ENCODE measurements around the gene VSTM4. TPM values are rescaled to one million over a fixed set of nuclear protein-coding genes. Genes with fewer than 3 reads are reported as not detected.

VSTM4 gene
- total RNA-seq, 1 experiment from 2014 or later: 0.72 TPM

DNA sequence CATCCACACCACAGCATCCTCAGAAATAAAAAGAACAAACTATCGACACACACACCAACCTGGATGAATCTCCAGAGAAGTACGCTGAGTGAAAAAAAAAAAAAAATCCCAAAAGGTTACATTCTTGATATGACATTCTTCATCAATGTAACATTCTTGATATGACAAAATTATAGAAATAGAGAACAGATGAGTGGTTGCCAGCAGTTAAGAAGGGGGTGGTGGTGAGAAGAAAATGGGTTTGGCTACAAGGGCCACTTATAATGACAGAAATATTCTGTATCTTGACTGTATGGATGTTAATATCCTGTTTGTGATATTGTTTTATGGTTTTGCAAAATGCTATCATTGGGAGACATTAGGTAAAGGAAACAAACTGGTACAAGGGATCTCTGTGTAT is 36.9 kb downstream of the VSTM4 start (continued):
- TF ChIP-seq CREB1 (CRISPR knock-in tag; IDR thresholded peaks at IDR 0.05) (no peak), FOXP1 (CRISPR knock-in tag; IDR thresholded peaks at IDR 0.05; ENCODE audit: borderline replicate concordance) (no peak), NR1H2 (CRISPR knock-in tag; IDR thresholded peaks at IDR 0.05) (no peak)
- TF ChIP-seq, protein P1, sequence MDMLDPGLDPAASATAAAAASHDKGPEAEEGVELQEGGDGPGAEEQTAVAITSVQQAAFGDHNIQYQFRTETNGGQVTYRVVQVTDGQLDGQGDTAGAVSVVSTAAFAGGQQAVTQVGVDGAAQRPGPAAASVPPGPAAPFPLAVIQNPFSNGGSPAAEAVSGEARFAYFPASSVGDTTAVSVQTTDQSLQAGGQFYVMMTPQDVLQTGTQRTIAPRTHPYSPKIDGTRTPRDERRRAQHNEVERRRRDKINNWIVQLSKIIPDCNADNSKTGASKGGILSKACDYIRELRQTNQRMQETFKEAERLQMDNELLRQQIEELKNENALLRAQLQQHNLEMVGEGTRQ (CRISPR knock-in tag; IDR thresholded peaks at IDR 0.05): no peak

DNA sequence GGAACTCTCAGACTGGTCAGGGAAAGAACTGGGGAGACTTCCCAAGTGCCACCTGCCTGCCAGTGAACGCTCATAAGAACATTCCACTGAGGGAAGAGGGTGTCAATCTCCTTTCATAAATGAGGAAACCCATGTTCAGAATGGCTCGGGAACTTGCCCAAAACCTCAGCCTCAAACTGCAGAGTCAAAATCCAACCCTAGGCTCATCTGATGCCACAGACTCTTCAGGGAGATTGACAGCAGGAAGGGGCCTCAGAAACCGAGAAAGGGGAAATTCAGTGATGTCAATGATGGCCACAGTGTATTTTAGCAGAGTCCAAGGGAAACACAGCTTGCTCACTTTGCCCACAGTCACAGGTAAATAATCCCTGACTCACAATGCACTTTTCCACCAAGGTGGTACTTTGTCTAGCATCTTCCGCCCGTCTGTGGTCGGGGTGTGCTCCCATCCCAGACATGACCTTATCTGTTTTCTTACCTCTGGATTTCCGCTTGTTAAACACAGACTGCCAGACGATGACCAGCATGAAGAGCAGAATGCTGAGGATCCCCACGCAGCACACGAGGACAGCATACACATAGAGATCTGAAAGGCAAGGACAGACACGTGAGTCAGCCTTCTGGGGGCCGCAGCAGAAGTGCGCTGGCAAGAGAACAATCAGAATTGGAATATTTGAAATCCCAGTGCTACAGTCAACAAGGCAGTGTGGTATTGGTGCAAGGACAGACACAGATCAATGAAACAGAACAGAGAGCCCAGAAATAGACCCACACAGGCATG is 38.4 kb downstream of the VSTM4 start:
- DNase-seq (ENCODE audit: low spot score) (no peak), ATAC-seq (no peak)
- no peaks in the 10 kb centered on the region for H3K9me3 Mint-ChIP-seq
- H3K27ac Mint-ChIP-seq: no peak overlapping the region
- H3K4me1 Mint-ChIP-seq: peaks cover 15% of the 10 kb centered on the region
- TF ChIP-seq, protein P2, sequence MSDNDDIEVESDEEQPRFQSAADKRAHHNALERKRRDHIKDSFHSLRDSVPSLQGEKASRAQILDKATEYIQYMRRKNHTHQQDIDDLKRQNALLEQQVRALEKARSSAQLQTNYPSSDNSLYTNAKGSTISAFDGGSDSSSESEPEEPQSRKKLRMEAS (CRISPR knock-in tag; IDR thresholded peaks at IDR 0.05): no peak
- TF ChIP-seq, protein P3, sequence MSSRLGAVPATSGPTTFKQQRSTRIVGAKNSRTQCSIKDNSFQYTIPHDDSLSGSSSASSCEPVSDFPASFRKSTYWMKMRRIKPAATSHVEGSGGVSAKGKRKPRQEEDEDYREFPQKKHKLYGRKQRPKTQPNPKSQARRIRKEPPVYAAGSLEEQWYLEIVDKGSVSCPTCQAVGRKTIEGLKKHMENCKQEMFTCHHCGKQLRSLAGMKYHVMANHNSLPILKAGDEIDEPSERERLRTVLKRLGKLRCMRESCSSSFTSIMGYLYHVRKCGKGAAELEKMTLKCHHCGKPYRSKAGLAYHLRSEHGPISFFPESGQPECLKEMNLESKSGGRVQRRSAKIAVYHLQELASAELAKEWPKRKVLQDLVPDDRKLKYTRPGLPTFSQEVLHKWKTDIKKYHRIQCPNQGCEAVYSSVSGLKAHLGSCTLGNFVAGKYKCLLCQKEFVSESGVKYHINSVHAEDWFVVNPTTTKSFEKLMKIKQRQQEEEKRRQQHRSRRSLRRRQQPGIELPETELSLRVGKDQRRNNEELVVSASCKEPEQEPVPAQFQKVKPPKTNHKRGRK (CRISPR knock-in tag; IDR thresholded peaks at IDR 0.05; ENCODE audit: borderline replicate concordance): no peak
- no peak for TF ChIP-seq NR3C1 (CRISPR knock-in tag; conservative IDR thresholded peaks at IDR 0.05; ENCODE audit: low read depth)
- no peak for TF ChIP-seq NFATC4 (CRISPR knock-in tag; IDR thresholded peaks at IDR 0.05)
- no peak for TF ChIP-seq ZNF121 (CRISPR knock-in tag; IDR thresholded peaks at IDR 0.05)
- TF ChIP-seq, protein P1 (CRISPR knock-in tag; IDR thresholded peaks at IDR 0.05): no peak
- TF ChIP-seq NFYB (CRISPR knock-in tag; conservative IDR thresholded peaks at IDR 0.05; ENCODE audit: low read depth): no peak
- no peak for TF ChIP-seq ZNF219 (CRISPR knock-in tag; IDR thresholded peaks at IDR 0.05; ENCODE audit: borderline replicate concordance)
- 0 out of 2 replicates have a peak, but pooled peaks cover 4% of the 10 kb centered on the region for H3K27me3 Mint-ChIP-seq (ENCODE audit: low read depth)
- H3K4me3 Mint-ChIP-seq: no peak overlapping the region
- CTCF ChIA-PET: no interaction called here
- POLR2A ChIA-PET: no interaction called here
- H3K36me3 Mint-ChIP-seq: no peaks in the 10 kb centered on the region

DNA sequence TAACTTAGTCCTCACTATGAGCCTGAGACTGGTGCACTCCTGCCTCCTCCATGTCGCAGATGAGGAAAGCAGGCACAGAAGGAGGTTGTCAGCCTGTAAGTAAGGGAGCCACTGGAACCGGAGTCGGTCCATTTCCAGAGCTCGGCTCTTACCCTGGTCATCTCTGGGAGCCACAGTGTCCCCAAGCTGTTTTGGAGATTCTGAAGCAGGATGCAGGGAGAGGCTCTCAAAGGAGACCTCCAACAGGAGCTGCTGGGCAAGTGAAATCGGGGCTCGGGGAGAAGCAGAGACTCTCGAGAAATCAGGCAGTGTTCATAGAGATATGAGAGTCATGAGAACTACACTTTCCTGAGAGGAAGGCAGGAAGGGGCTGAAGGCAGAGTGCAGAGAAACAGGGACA is 39.0 kb downstream of the VSTM4 start:
- ChIA-PET POLR2A (no interaction called here), CTCF (no interaction called here)
- ATAC-seq (no peak), DNase-seq (ENCODE audit: low spot score) (no peak)
- Mint-ChIP-seq H3K27me3 (ENCODE audit: low read depth) (0 out of 2 replicates have a peak, but pooled peaks cover 4% of the 10 kb centered on the region), H3K9me3 (no peaks in the 10 kb centered on the region), H3K4me1 (peaks cover 9% of the 10 kb centered on the region), H3K27ac (no peak overlapping the region), H3K36me3 (no peaks in the 10 kb centered on the region), H3K4me3 (no peak overlapping the region)
- TF ChIP-seq ZNF396 (CRISPR knock-in tag; IDR thresholded peaks at IDR 0.05; ENCODE audit: borderline replicate concordance): no peak
- TF ChIP-seq IRF2 (CRISPR knock-in tag; IDR thresholded peaks at IDR 0.05; ENCODE audit: borderline replicate concordance, low read depth): no peak
- no peak for TF ChIP-seq ELF4 (CRISPR knock-in tag; IDR thresholded peaks at IDR 0.05; ENCODE audit: low read depth)
- TF ChIP-seq FOXK1 (CRISPR knock-in tag; IDR thresholded peaks at IDR 0.05): no peak
- TF ChIP-seq, protein P4, sequence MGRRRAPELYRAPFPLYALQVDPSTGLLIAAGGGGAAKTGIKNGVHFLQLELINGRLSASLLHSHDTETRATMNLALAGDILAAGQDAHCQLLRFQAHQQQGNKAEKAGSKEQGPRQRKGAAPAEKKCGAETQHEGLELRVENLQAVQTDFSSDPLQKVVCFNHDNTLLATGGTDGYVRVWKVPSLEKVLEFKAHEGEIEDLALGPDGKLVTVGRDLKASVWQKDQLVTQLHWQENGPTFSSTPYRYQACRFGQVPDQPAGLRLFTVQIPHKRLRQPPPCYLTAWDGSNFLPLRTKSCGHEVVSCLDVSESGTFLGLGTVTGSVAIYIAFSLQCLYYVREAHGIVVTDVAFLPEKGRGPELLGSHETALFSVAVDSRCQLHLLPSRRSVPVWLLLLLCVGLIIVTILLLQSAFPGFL (CRISPR knock-in tag; IDR thresholded peaks at IDR 0.05; ENCODE audit: borderline replicate concordance): no peak
- no peak for TF ChIP-seq CREM (CRISPR knock-in tag; IDR thresholded peaks at IDR 0.05)
- TF ChIP-seq ZNF423 (CRISPR knock-in tag; IDR thresholded peaks at IDR 0.05): no peak
- no peak for TF ChIP-seq ZNF317 (CRISPR knock-in tag; IDR thresholded peaks at IDR 0.05; ENCODE audit: borderline replicate concordance, low read depth)
- TF ChIP-seq ATF1 (CRISPR knock-in tag; IDR thresholded peaks at IDR 0.05): no peak
- TF ChIP-seq, protein P5, sequence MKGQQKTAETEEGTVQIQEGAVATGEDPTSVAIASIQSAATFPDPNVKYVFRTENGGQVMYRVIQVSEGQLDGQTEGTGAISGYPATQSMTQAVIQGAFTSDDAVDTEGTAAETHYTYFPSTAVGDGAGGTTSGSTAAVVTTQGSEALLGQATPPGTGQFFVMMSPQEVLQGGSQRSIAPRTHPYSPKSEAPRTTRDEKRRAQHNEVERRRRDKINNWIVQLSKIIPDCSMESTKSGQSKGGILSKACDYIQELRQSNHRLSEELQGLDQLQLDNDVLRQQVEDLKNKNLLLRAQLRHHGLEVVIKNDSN (CRISPR knock-in tag; IDR thresholded peaks at IDR 0.05): no peak
- TF ChIP-seq, protein P6, sequence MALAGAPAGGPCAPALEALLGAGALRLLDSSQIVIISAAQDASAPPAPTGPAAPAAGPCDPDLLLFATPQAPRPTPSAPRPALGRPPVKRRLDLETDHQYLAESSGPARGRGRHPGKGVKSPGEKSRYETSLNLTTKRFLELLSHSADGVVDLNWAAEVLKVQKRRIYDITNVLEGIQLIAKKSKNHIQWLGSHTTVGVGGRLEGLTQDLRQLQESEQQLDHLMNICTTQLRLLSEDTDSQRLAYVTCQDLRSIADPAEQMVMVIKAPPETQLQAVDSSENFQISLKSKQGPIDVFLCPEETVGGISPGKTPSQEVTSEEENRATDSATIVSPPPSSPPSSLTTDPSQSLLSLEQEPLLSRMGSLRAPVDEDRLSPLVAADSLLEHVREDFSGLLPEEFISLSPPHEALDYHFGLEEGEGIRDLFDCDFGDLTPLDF (CRISPR knock-in tag; IDR thresholded peaks at IDR 0.05): no peak
- TF ChIP-seq, protein P7, sequence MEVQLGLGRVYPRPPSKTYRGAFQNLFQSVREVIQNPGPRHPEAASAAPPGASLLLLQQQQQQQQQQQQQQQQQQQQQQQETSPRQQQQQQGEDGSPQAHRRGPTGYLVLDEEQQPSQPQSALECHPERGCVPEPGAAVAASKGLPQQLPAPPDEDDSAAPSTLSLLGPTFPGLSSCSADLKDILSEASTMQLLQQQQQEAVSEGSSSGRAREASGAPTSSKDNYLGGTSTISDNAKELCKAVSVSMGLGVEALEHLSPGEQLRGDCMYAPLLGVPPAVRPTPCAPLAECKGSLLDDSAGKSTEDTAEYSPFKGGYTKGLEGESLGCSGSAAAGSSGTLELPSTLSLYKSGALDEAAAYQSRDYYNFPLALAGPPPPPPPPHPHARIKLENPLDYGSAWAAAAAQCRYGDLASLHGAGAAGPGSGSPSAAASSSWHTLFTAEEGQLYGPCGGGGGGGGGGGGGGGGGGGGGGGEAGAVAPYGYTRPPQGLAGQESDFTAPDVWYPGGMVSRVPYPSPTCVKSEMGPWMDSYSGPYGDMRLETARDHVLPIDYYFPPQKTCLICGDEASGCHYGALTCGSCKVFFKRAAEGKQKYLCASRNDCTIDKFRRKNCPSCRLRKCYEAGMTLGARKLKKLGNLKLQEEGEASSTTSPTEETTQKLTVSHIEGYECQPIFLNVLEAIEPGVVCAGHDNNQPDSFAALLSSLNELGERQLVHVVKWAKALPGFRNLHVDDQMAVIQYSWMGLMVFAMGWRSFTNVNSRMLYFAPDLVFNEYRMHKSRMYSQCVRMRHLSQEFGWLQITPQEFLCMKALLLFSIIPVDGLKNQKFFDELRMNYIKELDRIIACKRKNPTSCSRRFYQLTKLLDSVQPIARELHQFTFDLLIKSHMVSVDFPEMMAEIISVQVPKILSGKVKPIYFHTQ (CRISPR knock-in tag; IDR thresholded peaks at IDR 0.05): no peak

All from WTC11 (cell line).